Measurements from ENCODE around the gene ARPC1B. TPM values are rescaled to one million over a fixed set of nuclear protein-coding genes. Genes with fewer than 3 reads are reported as not detected.

ARPC1B gene
- total and polyA plus RNA-seq, 2 of the 4 experiments (the other 2 are of a cell fraction), result 351 to 488 TPM

- CTCF ChIA-PET, result interaction anchor here (0.6 kb wide), 1 partner anchor 201 kb away, joined by 7 read pairs; no protein-coding TSS in a partner anchor
Observed at GRCh38 chr7:99410635-99411034, 36.1 kb downstream of the ARPC1B start.

More at GRCh38 chr7:99410635-99411034, 36.1 kb downstream of the ARPC1B start:
- TF ChIP-seq FOS (IDR thresholded peaks at IDR 0.05; ENCODE audit: low read depth, low read length) (no peak), USF2 (IDR thresholded peaks at IDR 0.05; ENCODE audit: low read depth, low read length) (no peak), CHD1 (IDR thresholded peaks at IDR 0.05; ENCODE audit: low read depth, low read length) (no peak)
- WGBS, 2 experiments (ENCODE audit: extremely low coverage in 2 of 2, insufficient read length in 1 of 2), result no CpG with 5 or more reads among the region's 2 CpGs
- H3K9me3 ChIP-seq (ENCODE audit: control insufficient read depth, insufficient read depth, low read length), result no peaks in the 10 kb centered on the region
- no peak overlapping the region for H2AK9ac ChIP-seq (replicated peaks; ENCODE audit: low read depth, low read length, poor library complexity)
- H2AK5ac ChIP-seq (ENCODE audit: low read depth, low read length), result no peak overlapping the region
- no peak overlapping the region for H2BK5ac ChIP-seq (ENCODE audit: low read depth, low read length, poor library complexity, severe bottlenecking)
- in situ Hi-C loops (cut with MboI; ENCODE audit: low sequenced_read_pairs) (no loop called here), intact Hi-C loops (cut with micrococcal nuclease) (no loop called here), dilution Hi-C loops (cut with HindIII; ENCODE audit: low sequenced_read_pairs, unreplicated experiment) (no loop called here)
- no peak overlapping the region for H3K56ac ChIP-seq (ENCODE audit: extremely low read depth, insufficient read depth, low read length)
- H3K4me1 ChIP-seq (ENCODE audit: control insufficient read depth, insufficient read depth, low read length), result peaks cover 4% of the 10 kb centered on the region; the same call in 1 of the 2 replicates
- no peak overlapping the region for H3K4ac ChIP-seq (ENCODE audit: low read depth, low read length)
- H3K14ac ChIP-seq (replicated peaks; ENCODE audit: low read depth, low read length), result no peak overlapping the region
- no peak overlapping the region for H3K4me3 ChIP-seq (ENCODE audit: insufficient read depth, low read depth, low read length)
- peaks cover 41% of the 10 kb centered on the region for H4K20me1 ChIP-seq (ENCODE audit: insufficient read depth, low read length)
- H3K9ac ChIP-seq (ENCODE audit: low read depth, low read length), result no peak overlapping the region
- no peak overlapping the region for H3K18ac ChIP-seq (ENCODE audit: low read depth, low read length)
- H4K8ac ChIP-seq (ENCODE audit: low read depth in 2 of 2, low read length in 2 of 2), result no peak overlapping the region
- H2BK15ac ChIP-seq (ENCODE audit: low read depth, low read length), result no peak overlapping the region
- H3K36me3 ChIP-seq (ENCODE audit: control insufficient read depth, insufficient read depth, low read length), result peaks cover 33% of the 10 kb centered on the region
- peaks cover under 1% of the 10 kb centered on the region; the same call in 1 of the 2 replicates for H3K9me1 ChIP-seq (ENCODE audit: insufficient read depth, low read length)
- H4K5ac ChIP-seq (ENCODE audit: low read depth, low read length), result no peak overlapping the region
- H3K27ac ChIP-seq (ENCODE audit: insufficient read depth, low read length), result no peak overlapping the region
- no peak overlapping the region for H2AFZ ChIP-seq (replicated peaks; ENCODE audit: low read length, poor library complexity)
- no peak overlapping the region for H4K91ac ChIP-seq (ENCODE audit: insufficient read depth, low read depth, low read length)
- DNase-seq (no peak), ATAC-seq (ENCODE audit: low read depth) (no peak)
- peaks cover 20 to 45% of the 10 kb centered on the region in 2 experiments; a peak in 3 of 4 replicates for H3K79me1 ChIP-seq (ENCODE audit: low read depth in 1 of 2, low read length in 2 of 2)
- H3K27me3 ChIP-seq (ENCODE audit: control insufficient read depth, insufficient read depth, low read length), result no peaks in the 10 kb centered on the region
- POLR2A ChIA-PET (ENCODE audit: unreplicated experiment), result no interaction called here
- H3K23ac ChIP-seq (ENCODE audit: low read depth, low read length), result no peak overlapping the region
- no TSS peak for BruUV-seq (replicated peaks)
- no peak overlapping the region for H2BK120ac ChIP-seq (ENCODE audit: low read depth, low read length)
- no peak overlapping the region for H2BK20ac ChIP-seq (ENCODE audit: low read depth, low read length)
- H3K4me2 ChIP-seq (ENCODE audit: low read depth, low read length), result no peak overlapping the region
